Fibroblast of skin of back (primary cell): ENCODE results near the gene MICU1.

Experiments
- DNase-seq: peaks from one replicate; pipeline ENCODE4 v3.0.0-alpha.2; 2013

The MICU1 gene

DNA sequence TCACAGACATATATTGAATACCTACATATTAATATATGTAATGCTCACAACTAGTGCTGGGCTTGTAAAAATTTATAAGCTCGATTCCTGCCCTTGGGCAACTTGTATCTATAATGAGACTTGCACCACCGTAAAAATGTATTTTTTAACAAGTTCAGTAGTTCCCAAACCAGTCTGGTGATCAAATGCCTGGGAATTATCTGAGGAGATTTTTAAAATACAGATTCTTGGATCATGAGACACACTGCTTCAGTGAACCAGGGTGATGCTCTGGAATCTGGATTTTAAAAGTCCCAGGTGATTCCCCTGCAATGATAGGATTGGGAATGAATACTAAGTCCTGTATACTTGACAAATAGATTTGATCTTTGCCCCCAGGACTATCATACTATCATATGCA lies 4.3 kb upstream of the MICU1 start:
- DNase-seq: no peak

DNA sequence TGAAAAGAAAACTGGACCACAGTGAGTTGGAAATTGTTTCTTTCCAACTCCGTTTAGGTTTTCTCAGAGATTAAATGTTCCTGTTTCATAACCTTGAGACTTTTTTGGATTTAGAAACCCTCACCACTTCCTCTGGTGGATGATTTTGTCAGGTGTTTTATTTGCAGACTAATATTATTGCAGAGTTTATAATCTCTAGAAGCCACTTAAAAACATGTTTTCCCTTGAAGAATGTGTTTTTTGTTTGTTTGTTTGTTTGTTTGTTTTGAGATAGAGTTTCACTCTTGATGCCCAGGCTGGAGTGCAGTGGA lies 520 bp upstream of the MICU1 start:
- DNase-seq: no peak

- DNase-seq: no peak
Measured at GRCh38 chr10:72625276-72625607, 637 bp downstream of the MICU1 start.

- no peak for DNase-seq
Measured at GRCh38 chr10:72622271-72622670, 3.6 kb downstream of the MICU1 start.

DNA sequence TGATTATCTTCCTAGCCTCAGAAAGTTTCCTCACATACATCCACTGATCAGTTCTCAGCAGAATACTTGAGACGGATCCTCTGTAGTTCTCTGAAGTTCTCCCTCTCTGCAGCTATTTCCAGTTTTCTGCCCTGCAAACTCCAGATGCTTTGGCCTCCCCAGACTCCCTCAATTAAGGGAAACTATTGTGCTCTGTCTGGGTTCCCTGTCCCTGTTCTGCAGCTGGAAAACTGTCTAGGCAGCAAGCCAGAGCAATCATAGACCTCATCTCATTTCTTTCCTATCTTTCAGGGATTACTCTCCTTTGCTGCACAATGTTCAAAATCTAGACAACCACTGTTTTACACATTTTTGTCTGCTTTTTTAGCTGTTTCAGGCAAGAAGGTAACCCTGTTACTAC lies 9.2 kb downstream of the MICU1 start:
- DNase-seq: no peak

GRCh38 chr10:72615970-72616369 lies 9.9 kb downstream of the MICU1 start:
- no peak for DNase-seq

- DNase-seq: peak; percentile 29
Measured at GRCh38 chr10:72612203-72612826, 13.6 kb downstream of the MICU1 start.

DNA sequence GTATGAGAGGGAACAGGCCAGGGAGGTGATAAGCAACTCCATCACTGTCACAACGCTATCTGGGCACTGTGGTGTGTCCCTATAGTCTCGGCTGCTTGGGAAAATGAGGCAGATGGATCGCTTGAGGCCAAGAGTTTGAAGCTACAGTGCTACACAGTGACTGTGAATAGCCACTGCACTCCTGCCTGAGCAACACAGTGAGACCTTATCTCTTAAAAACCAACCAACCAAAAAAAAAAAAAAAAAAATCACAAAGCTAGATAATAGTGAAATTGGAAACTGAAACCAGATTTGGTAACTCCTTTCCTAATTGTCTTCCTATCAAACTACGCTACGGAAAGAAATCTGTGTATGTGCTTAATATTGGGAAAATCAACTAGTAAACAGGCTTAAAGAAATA lies 14.1 kb downstream of the MICU1 start:
- no peak for DNase-seq

DNA sequence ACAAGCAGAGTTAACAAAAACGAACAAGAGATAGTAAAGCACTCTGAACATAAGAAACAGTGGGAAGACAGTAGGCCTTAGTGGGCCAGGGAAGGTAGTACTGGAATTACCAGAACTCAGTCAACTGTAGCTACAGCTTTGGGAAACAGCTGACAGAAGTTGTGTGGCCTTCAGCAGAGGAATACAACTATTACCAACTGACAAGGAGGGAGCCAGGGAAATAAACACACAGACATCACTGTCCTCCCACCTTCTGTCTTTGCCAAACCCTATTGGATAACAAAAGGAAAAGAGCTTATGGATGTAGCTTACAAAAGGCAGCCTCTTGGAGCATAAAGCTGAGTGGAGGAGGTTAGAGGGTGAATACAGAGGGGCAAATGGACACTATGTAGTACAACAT lies 15.4 kb downstream of the MICU1 start:
- no peak for DNase-seq

- peak; percentile 41 for DNase-seq
Measured at GRCh38 chr10:72605122-72605521, 20.8 kb downstream of the MICU1 start.

GRCh38 chr10:72601144-72601543 lies 24.7 kb downstream of the MICU1 start:
- DNase-seq: no peak

- DNase-seq: no peak
Measured at GRCh38 chr10:72598769-72599701, 26.8 kb downstream of the MICU1 start.

GRCh38 chr10:72597897-72598296 lies 28.0 kb downstream of the MICU1 start:
- DNase-seq: peak; percentile 57

GRCh38 chr10:72595436-72595835 lies 30.4 kb downstream of the MICU1 start:
- no peak for DNase-seq

GRCh38 chr10:72593963-72594362 lies 31.9 kb downstream of the MICU1 start:
- DNase-seq: no peak

DNA sequence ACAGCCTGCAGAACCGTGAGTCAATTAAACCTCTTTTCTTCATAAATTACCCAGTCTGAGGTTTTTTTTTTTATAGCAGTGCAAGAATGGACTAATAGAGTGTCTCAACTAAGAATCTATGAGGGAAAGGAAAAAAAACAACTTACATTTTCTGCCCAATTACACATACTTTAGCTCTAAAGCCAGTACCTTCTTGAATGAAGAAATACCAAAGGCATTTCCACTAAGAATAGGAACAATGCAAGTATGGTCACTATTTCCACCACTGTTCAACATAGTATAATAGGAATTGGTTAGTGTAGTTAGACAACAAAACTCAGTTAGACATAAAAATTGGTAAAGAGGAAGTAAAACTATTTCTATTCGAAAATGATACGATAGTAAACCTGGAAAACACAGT lies 37.6 kb downstream of the MICU1 start:
- no peak for DNase-seq

DNA sequence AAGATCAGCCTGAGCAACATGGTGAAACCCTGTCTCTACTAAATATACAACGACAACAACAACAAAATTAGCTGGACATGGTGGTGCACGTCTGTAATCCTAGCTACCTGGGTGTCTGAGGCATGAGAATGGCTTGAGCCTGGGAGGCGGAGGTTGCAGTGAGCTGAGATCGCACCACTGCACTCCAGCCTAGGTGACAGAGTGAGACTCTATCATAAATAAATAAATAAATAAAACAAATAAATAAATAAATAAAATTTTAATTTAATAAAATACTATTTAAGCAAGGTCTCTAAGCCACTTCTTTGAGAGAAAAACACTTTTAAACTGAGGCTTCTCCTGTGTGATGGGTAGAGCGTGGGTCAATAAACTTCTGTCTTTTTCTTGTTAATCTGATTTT lies 38.3 kb downstream of the MICU1 start:
- DNase-seq: no peak

- no peak for DNase-seq
Measured at GRCh38 chr10:72574636-72575035, 51.2 kb downstream of the MICU1 start.

DNA sequence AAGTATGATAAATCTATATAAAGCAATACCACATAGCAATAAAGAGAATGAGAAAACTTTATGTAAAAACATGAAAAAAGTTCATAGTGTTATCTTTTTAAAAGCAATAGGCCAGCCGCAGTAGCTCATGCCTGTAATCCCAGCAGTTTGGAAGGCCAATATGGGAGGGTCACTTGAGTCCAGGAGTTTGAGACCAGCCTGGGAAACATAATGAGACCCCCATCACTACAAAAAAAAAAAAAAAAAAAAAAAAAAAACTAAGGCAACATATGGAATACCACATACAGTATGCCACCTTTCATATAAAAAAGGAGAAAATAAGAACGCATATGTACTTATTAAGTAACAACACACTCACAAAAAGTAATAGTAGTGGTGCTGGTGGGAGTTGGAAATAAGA lies 52.8 kb downstream of the MICU1 start:
- DNase-seq: no peak

- no peak for DNase-seq
Measured at GRCh38 chr10:72567889-72568640, 57.8 kb downstream of the MICU1 start.

DNA sequence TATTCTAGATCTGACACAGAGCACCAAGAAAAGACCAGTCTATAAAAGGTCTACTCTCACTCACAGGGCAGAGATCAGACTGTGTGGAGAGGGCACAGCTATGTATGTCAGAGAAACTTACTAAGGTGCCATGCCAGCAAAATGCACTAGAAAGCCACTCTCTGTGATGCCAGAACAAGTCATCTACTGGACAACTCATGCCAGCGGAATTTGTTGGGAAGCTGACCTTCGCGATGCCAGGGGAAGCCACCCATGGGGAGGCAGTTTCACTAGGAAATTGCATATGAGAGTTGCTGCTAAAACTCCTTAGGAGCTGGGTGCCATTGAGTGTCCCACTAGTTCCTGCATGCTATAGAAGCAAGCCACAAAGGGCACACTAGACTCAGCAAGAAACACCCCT lies 58.5 kb downstream of the MICU1 start:
- peak; percentile 62 for DNase-seq

GRCh38 chr10:72564596-72564995 lies 61.3 kb downstream of the MICU1 start:
- peak; percentile 71 for DNase-seq

DNA sequence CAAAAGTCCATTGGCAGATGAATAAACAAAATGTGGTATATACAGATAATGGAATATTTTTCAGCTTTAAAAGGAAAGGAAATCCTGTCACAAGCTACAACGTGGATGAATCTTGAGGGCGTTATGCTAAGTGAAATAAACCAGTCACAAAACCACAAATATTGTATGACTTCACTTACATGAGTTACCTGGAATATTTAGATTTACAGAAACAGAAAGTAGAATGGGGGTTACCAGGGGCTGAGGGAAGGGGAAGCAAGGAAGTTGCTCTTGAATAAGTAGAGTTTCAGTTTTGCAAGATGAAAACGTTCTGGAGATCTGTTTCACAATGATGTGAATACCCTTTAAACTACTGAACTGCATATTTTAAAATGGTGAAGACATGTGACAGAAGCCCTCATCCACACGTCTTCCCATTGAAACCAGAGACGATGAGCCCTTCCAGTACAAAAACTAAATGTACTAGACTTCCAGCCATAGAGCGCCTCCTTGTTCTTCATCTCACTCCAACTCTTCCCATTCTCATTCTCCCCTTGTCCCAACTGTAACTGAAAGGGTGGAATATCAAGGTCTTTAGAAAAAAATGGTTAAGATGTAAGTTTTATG lies 62.4 kb downstream of the MICU1 start:
- no peak for DNase-seq
